ENCODE data around the gene ZGLP1. TPM values are rescaled to one million over a fixed set of nuclear protein-coding genes. Genes with fewer than 3 reads are reported as not detected.

ZGLP1 gene
- total RNA-seq = 1 to 10 TPM; 1.4 to 1.6 TPM

GRCh38 chr19:10309423-10309822 lies at the start of gene ZGLP1:
Gene ZGLP1 (minus strand): TSS chr19:10309815.

GRCh38 chr19:10339380-10339960 lies 29.9 kb upstream of the ZGLP1 start, which contains the start of gene ICAM3:
Gene ICAM3 (minus strand): TSS chr19:10339624. CDS start chr19:10339614, 10 bp downstream.

GRCh38 chr19:10332965-10333757 lies 23.5 kb upstream of the ZGLP1 start, which contains the start of gene RAVER1:
Gene RAVER1 (minus strand): TSS chr19:10333529. CDS start chr19:10333507, 22 bp downstream.

GRCh38 chr19:10315335-10316214 lies 6.0 kb upstream of the ZGLP1 start, which contains the start of gene FDX2:
Gene FDX2 (minus strand): TSS chr19:10316015. CDS start chr19:10315996, 19 bp downstream.

GRCh38 chr19:10289836-10290356 lies 19.7 kb downstream of the ZGLP1 start, which contains the start of gene ICAM5:
Gene ICAM5 (plus strand): TSS chr19:10289952. CDS start chr19:10290044, 92 bp downstream.

GRCh38 chr19:10286803-10287737 lies 22.5 kb downstream of the ZGLP1 start, which contains the start of gene ICAM4:
Gene ICAM4 (plus strand): TSS chr19:10286955. CDS start chr19:10287013, 58 bp downstream.

GRCh38 chr19:10270616-10271394 lies 38.8 kb downstream of the ZGLP1 start, which contains the start of gene ICAM1:
Gene ICAM1 (plus strand): TSS chr19:10271120. CDS start chr19:10271160, 40 bp downstream.

Other genes with a start within 250 kb of the ZGLP1 start
- gene SHFL, start 223.5 kb downstream of the ZGLP1 start, total RNA-seq = 10 to 100 TPM; 68.9 to 71.2 TPM
- 1 to 10 TPM; 1.8 to 2.3 TPM for gene ANGPTL6, start 207.1 kb downstream of the ZGLP1 start, total RNA-seq
- 10 to 100 TPM; 91.9 TPM for gene PPAN, start 203.5 kb downstream of the ZGLP1 start, total RNA-seq
- gene P2RY11, start 198.1 kb downstream of the ZGLP1 start, total RNA-seq = 10 to 100 TPM; 38.7 to 40.5 TPM
- 100 to 1,000 TPM; 259 to 263 TPM for gene EIF3G, start 189.9 kb downstream of the ZGLP1 start, total RNA-seq
- gene DNMT1, start 114.9 kb downstream of the ZGLP1 start, total RNA-seq = 100 to 1,000 TPM; 295 to 301 TPM
- gene S1PR2, start 78.5 kb downstream of the ZGLP1 start, total RNA-seq = 1 to 10 TPM; 5.2 to 5.8 TPM
- 10 to 100 TPM; 49.3 to 53.4 TPM for gene MRPL4, start 57.6 kb downstream of the ZGLP1 start, total RNA-seq
- 10 to 100 TPM; 13.9 to 15.3 TPM for gene ICAM1, start 38.7 kb downstream of the ZGLP1 start, total RNA-seq
- gene ICAM4, start 22.9 kb downstream of the ZGLP1 start, total RNA-seq = 1 to 10 TPM; 3.4 to 3.9 TPM
- under 1 TPM; 0.35 to 0.46 TPM for gene ICAM5, start 19.9 kb downstream of the ZGLP1 start, total RNA-seq
- 1 to 10 TPM; 4.0 to 5.3 TPM for gene FDX2, start 6.2 kb upstream of the ZGLP1 start, total RNA-seq
- gene RAVER1, start 23.7 kb upstream of the ZGLP1 start, total RNA-seq = 10 to 100 TPM; 63.4 to 67.4 TPM
- 100 to 1,000 TPM; 234 to 244 TPM for gene ICAM3, start 29.8 kb upstream of the ZGLP1 start, total RNA-seq
- gene TYK2, start 70.8 kb upstream of the ZGLP1 start, total RNA-seq = 100 to 1,000 TPM; 214 to 232 TPM
- gene CDC37, start 93.7 kb upstream of the ZGLP1 start, total RNA-seq = 100 to 1,000 TPM; 208 to 225 TPM
- 10 to 100 TPM; 31.7 to 32.6 TPM for gene PDE4A, start 110.7 kb upstream of the ZGLP1 start, total RNA-seq
- 10 to 100 TPM; 80.0 to 81.0 TPM for gene KEAP1, start 193.5 kb upstream of the ZGLP1 start, total RNA-seq
- under 1 TPM; 0.26 to 0.35 TPM for gene S1PR5, start 207.6 kb upstream of the ZGLP1 start, total RNA-seq
- gene ATG4D, start 234.1 kb upstream of the ZGLP1 start, total RNA-seq = 10 to 100 TPM; 34.2 to 35.1 TPM

Measured in activated naive CD4-positive, alpha-beta T cell treated with anti-CD3 and anti-CD28 coated beads, Interleukin-2, amount 10 ng/mL, durations not matched to agents 5 hours and 36 hours (primary cell).